Hypothalamus (tissue), 51 donors: ENCODE measurements around the gene HELZ2.

ENCODE experiments used
- DNase-seq, 51 donors: peaks; one replicate each; lab custom pipeline; 2025; lab: John Stamatoyannopoulos, UW

Gene HELZ2

GRCh38 chr20:63554361-63555278 is 19.4 kb downstream of the HELZ2 start:
- DNase-seq, result no peak

DNA sequence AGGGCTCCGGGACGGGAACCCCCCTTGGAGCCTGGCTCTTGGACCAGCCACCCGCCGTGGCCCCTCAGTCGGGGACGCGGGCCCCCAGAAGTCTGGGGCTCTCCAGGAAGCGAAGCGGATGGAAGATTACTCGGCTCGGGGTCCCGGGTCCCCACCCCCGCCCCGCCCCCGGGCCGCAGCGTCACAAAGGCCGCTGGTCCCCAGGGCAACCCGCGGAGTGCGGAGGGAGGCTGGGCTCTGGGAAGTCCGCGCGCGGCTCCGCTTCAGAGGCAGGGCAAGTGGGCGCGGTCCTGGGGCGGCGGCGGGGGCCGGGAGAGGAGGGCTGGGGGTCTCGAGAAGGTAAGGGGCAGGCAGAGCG is 20.1 kb downstream of the HELZ2 start, which contains the start of gene FNDC11:
FNDC11 (plus strand) TSS at position 227 of the 358 bp plus-strand sequence. CDS start 1,505 bp downstream, outside the sequence.
- DNase-seq, result peak in 2 of 51 donors; percentile 9 to 11

DNA sequence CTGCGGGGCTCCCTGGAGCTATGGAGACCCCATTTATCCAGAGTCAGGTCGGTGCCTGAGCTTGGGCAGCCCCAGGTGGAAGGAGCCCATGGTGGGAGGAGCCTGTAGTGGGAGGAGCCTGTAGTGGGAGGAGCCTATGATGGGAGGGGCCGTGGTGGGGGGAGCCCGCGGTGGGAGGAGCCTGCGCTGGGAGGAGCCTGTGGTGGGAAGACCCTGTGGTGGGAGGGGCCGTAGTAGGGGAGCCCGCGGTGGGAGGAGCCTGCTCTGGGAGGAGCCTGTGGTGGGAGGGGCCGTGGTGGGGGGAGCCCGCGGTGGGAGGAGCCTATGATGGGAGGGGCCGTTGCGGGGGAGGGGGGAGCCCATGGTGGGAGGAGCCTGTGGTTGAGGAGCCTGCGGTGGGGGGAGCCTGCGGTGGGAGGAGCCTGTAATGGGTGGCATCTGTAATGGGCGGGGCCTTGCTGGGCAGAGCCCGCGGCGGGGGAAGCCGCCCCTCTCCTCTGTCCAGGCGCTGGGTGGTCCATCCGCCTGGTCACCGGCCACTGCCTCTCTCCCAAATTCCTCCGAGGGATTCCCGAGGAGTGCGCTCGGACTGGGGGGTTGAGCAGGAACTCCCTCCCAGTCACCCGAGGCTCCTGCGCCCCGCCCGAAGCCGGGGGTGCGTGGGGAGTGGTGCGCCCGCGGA is 20.6 kb downstream of the HELZ2 start:
- peak in 19 of 51 donors; percentile 6 to 70 (median 32) for DNase-seq

GRCh38 chr20:63552481-63553249 is 21.4 kb downstream of the HELZ2 start:
- DNase-seq, result no peak

DNA sequence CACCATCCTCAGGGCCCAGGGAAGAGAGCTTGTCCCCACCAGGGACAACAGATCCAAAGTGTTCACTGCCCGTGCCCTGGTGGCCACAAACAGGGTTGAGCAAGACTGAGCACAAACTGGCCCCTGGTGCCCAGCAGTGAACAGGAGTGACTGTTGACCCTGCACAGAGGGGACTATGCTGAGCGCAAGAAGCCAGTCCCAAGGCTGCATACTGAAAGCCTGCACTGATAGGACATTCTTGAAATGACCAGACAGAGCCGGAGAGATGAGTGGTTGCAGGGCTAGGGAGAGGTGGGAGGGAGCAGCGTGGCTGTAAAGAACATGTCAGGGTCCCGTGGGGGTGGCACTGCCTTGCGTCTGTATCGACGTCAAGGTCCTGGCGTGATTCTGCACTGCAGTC is 23.0 kb downstream of the HELZ2 start:
- DNase-seq, result no peak

GRCh38 chr20:63549679-63550282 is 24.3 kb downstream of the HELZ2 start:
- no peak for DNase-seq

DNA sequence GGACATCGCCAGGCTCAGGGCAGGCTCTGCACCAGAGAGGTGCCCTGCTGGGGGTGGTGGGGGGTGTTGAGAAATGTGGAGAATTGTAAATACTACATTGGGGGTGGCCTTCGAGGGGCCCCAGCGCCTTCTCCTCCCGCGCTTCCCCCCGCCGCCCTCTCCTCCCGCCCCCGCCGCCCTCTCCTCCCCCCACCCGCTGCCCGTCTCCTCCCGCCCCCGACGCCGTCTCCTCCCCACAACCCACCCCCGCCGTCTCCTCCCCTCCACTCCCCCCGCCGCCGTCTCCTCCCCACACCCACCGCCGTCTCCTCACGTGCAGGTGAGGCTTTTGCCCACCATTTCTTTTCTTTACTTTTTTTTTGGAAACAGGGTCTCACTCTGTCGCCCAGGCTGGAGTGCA is 25.0 kb downstream of the HELZ2 start:
- DNase-seq, result no peak

GRCh38 chr20:63548542-63548941 is 25.5 kb downstream of the HELZ2 start:
- DNase-seq, result no peak

DNA sequence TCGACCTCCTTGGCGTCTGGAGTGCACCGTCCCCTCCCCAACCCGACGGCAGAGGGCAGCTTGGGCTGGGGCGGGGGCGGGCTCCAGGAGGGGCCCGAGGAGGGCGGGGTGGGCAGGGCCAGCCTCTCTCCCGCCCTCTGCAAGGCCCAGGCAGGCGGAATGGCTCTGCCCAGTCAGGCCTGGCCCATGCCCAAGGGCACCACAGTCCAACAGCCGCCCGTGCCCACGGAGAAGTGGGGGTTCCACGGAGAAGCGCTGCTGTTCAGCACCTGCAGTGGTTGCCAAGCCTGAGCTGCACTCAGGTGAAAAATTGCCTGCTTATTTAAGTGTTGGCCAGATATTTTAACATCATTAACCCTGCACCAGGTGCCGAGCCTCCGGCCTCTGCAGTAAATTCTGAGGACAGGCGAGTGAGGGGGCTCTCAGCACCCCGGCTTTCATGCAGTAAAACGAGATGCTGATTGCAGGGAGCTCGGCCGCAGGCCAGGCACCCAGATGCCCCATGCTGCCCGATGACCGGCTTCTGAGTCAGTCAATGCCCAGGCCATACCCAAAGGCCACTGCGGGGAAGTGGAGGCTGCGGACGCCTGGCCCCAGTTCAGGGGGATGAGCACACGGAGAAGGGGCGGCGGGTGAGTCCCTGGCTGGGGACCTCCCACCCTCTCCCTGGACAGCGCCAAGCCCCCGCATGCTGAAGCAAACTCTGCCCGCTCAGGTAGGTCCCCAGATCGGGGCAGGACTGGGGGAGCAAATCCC is 26.1 kb downstream of the HELZ2 start, which contains the start of gene SRMS:
SRMS (minus strand) TSS at position 25 of the 756 bp plus-strand sequence. CDS start 286 bp downstream, outside the sequence.
- no peak for DNase-seq

- no peak for DNase-seq
Measured at GRCh38 chr20:63546956-63547724, 26.9 kb downstream of the HELZ2 start.

- DNase-seq, result no peak
Measured at GRCh38 chr20:63546256-63546955, 27.6 kb downstream of the HELZ2 start.

GRCh38 chr20:63545814-63546213 is 28.2 kb downstream of the HELZ2 start:
- DNase-seq, result no peak

GRCh38 chr20:63544958-63545516 is 29.0 kb downstream of the HELZ2 start:
- no peak for DNase-seq

DNA sequence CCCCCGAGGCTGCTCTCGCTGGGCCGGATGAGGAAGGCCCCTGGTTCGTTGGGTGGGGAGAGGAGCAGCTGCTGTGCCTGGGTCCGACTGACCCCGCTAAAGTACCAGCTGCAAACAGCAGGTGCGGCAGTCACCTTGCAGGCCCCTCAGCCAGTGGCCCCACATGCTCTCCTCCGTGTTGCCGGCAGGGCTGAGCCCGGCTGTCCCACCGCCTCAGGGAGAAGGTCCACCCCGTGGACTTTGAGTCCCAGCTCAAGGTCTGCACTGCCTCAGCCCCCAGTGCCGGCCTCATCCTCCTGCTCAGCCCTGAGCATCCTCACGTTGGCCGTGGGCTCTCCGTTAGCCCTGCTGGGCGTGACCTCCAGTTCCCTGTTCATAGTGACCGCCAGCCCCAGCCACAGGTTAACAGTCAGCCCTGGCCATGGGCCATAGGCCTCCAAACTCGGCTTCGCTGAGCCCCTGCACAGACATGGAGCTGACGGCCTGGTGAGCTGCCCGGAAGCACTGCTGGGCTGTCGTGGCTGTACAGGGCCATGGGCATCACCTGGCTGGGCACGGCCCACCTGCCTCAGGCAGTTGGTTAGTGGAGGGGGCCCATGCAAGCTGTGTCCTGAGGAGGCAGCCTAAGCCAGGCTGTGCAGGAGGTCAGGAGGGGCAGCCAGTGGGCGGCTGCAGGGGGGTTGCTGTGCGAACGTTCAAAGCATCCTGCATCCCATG is 29.6 kb downstream of the HELZ2 start:
- DNase-seq, result no peak

DNA sequence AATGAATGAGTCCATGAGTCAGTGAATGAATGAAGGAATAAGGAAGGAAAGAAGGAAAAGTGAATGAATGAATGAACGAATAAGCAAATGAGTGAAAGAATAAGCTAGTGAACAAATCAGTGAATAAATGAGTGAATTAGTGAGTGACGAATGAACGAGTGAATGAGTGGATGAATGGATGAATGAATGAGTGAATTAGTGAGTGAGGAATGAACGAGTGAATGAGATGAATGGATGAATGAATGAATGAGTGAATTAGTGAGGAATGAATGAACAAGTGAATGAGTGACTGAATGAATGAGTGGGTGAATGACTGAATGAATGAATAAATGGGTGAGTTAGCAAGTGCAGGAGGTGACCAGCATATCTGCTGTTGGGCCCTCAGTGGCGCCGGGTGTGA is 30.3 kb downstream of the HELZ2 start:
- DNase-seq, result no peak

- no peak for DNase-seq
Measured at GRCh38 chr20:63543131-63543530, 30.9 kb downstream of the HELZ2 start.

DNA sequence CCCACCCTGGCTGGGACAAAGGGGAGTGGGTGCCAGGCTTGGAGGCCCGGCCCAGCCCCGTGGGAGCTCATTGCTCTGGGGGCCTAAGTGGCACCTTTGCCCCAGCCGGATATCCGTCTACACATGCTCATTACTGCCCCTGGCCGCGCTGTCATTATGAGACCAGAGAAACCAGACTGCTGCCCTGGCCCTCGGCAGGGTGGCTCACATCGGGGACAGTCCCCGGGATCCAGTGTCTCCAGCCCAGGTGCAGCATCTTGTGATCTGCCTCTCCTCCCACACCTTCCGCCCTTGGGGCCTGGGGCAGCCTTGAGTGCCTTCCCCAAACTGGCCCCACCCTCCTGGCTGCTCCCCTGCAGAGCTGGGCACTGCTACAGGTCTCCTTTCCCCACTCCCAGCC is 31.3 kb downstream of the HELZ2 start:
- no peak for DNase-seq
